Fibroblast of the aortic adventitia (primary cell): ENCODE data around the gene MAPRE2. TPM values are rescaled to one million over a fixed set of nuclear protein-coding genes. Genes with fewer than 3 reads are reported as not detected.

Source experiments
- DNase-seq: peaks from one replicate; pipeline ENCODE4 v3.0.0-alpha.2; 2010; ENCODE audit warnings: low read depth
- H3K4me3 ChIP-seq: 2 replicates; pipeline ENCODE4 v1.5.1; 2011; ENCODE audit warnings: low read depth, mild to moderate bottlenecking, control low read depth, low read length, moderate library complexity
- small RNA-seq: library from RNA; depleted of rRNA; stranded (forward); fragments of <200 nt; gene quantifications from one replicate; pipeline ENCODE3, GENCODE V24; 2012
- total RNA-seq: library from RNA; depleted of rRNA; stranded (reverse); fragments of >200 nt; gene quantifications from 2 replicates; pipeline ENCODE4 v1.2.3, GENCODE V29; 2012; ENCODE audit warnings: low replicate concordance
- TF ChIP-seq, protein P1 (sequence below): IDR thresholded peaks from 2 replicates; pipeline ENCODE4 v1.5.1; 2011; ENCODE audit warnings: mild to moderate bottlenecking, low read length, control low read depth, inconsistent platforms; ENCODE audit not compliant: insufficient read depth

Gene MAPRE2
- total RNA-seq, 1 donor = 44.7 TPM

DNA sequence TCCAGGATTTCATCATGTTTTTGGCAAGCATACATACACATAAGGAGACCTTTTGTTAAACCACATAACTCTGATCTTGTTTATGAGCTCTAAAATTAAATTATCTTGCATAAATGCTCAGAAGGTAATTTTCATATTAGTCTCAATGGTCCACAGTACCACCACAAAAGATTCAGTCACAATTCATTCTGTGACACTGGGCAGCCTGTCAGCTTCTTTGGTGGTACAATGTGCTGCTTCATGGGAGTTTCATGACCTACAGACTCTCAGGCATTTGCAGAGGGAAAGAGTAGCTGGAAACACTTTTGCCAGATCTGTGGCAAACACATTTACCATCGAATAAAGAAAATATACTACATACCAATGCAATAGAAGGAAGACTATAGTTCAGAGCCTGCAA lies 148.3 kb downstream of the MAPRE2 start:
- H3K4me3 ChIP-seq = no peak overlapping the region
- peak; percentile 10 for DNase-seq
- TF ChIP-seq, protein P1, sequence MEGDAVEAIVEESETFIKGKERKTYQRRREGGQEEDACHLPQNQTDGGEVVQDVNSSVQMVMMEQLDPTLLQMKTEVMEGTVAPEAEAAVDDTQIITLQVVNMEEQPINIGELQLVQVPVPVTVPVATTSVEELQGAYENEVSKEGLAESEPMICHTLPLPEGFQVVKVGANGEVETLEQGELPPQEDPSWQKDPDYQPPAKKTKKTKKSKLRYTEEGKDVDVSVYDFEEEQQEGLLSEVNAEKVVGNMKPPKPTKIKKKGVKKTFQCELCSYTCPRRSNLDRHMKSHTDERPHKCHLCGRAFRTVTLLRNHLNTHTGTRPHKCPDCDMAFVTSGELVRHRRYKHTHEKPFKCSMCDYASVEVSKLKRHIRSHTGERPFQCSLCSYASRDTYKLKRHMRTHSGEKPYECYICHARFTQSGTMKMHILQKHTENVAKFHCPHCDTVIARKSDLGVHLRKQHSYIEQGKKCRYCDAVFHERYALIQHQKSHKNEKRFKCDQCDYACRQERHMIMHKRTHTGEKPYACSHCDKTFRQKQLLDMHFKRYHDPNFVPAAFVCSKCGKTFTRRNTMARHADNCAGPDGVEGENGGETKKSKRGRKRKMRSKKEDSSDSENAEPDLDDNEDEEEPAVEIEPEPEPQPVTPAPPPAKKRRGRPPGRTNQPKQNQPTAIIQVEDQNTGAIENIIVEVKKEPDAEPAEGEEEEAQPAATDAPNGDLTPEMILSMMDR = no peak

DNA sequence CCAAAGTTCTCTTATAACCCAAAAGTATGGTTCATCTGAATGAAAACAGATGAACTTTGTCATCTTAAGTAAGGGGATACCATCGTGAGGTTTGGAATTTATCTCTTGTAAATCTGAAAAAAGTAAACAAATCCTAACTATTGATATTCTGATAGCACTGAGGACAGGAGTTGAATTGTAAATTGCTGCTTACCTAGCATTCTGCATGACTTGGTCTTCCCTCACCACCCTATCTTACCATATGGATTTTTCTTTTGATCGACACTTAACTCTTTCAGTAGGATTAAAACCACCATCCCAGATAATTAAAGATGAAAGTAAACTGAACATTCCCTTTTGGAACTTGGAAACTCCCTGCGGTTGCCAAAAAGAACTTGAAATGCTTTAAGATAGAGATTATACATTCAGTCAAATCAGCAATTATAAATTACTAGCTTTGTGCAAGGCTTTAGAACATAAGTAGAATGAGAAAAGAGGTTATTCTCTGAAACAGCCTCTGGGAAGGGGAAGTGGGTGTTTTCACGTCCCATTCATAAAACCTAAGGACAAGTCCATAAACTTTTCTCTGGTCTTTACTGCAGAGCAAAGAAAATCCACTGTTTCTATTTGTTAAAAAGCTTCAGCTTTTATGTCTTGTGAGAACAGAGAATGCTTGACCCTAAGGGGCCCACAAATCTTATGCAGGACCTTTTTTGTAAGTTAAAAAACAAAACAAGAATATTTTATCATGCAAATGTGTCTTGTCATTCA lies 149.9 kb downstream of the MAPRE2 start:
- no peak overlapping the region for H3K4me3 ChIP-seq
- no peak for DNase-seq
- TF ChIP-seq, protein P1 = no peak

DNA sequence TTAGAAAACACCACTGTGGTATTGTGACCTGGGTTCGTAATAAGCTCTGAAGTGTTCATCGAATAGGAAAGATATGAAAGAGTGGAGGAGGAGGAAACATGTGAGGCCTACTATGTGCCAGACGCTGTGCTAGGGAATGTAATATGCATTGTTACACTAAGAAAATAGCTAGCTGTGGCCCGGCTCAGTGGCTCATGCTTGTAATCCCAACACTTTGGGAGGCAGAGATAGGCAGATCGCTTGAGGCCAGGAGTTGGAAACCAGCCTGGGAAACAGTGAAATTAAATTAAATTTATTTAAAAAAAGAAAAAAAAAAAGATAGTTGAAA lies 150.4 kb downstream of the MAPRE2 start:
- no peak overlapping the region for H3K4me3 ChIP-seq
- no peak for DNase-seq
- TF ChIP-seq, protein P1 = no peak

DNA sequence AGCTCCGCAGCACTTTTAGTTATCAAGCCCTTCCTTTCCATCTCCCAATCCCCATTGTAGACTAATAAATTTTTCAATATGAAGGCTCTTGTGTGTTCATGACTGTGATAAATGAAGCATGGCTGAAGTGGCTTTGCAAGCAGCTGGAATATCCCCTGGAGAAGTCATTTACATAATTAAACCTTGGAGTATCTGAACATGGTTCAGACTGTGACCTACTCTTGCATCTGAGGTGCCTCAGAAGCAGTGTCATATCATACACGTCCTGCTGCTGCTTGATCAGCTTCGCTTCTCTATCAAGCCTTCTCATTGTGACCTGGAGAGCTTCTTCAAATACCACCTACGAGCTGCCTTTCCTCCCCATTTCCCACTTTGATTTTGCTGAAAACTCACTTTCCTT lies 151.2 kb downstream of the MAPRE2 start:
- no peak overlapping the region for H3K4me3 ChIP-seq
- TF ChIP-seq, protein P1 = no peak
- no peak for DNase-seq

Small RNA genes within 50 kb of the gene (small RNA-seq; reads per million reads assigned to genes)
- gene AC015967.2 = not detected

Other genes with a start within 250 kb of the MAPRE2 start
- gene ZNF397, start 199.6 kb downstream of the MAPRE2 start, total RNA-seq = 20.5 and 26.2 TPM in 2 replicates
- gene ZSCAN30, start 248.8 kb downstream of the MAPRE2 start, total RNA-seq = 18.6 and 22.6 TPM in 2 replicates